Activated T-helper 1 cell treated with Interleukin-2 at 50 U/mL for 16 hours (primary cell): ENCODE data around the gene CASKIN1.

Experiments
- DNase-seq: peaks from one replicate; pipeline ENCODE4 v3.0.0-alpha.2; 2020; ENCODE audit warnings: low read depth

Gene CASKIN1

DNA sequence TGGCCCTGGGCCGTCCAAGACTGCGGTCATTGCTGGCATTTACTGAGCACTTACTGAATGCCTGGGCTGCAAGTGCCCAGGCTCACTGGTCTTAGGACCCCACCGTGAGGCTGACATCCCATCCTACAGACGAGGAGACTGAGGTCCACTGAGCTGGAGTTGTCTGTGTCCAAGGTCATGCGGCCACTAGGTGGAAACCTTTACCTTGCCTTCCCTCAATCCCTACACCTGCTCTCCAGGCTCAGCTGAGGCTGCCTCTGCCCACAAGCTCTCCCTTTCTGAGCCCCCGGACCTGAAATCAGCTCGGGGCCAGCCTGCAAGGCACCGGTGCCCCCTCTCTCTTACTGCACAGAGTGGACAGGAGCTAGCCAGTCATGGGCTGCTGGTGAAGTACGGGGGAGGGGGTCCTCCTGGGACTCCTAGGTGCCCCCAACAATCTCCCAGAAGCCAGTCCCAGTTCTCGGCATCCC lies 1.5 kb downstream of the CASKIN1 start:
- DNase-seq, result peak; percentile 24

- no peak for DNase-seq
Observed at GRCh38 chr16:2194166-2194834, 2.1 kb downstream of the CASKIN1 start.

- DNase-seq, result no peak
Observed at GRCh38 chr16:2191446-2191706, 5.0 kb downstream of the CASKIN1 start.

DNA sequence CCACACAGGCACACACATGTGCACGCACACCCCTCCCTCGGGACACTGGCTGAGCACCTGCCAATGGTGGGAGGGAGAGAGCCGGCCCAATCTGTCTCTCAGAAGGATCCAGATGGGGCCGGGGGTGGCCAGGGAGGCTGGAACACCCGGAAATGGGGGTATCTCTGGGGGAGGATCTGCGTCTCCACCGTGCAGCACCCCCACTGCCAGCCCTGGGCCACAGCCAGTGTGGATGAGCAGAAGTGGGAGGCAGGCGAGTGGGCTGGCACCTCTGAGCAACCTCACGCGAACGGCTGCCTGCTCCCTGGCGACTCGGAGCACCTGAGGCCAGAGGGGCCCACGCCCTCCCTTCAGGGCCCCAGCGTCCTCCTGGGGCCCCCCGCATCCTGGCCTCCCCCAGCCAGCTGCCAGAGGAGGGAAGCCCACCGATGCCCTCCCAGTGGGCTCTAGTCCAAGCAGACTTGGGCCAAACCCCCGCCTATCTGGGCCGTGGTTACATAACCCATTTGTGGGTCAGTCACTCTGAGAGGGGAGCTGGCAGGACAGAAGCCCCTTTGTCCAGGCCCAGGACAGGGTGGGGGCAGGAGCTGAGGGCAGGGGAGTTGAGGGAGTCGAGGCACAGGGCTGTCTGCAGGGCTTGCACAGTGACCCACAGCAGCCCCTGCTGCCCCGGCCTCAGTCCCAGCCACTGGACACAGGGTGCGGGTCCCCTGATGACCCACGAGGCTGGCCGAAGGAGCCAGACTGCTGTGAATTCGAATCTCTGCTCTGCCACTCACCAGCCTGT lies 5.6 kb downstream of the CASKIN1 start:
- no peak for DNase-seq

DNA sequence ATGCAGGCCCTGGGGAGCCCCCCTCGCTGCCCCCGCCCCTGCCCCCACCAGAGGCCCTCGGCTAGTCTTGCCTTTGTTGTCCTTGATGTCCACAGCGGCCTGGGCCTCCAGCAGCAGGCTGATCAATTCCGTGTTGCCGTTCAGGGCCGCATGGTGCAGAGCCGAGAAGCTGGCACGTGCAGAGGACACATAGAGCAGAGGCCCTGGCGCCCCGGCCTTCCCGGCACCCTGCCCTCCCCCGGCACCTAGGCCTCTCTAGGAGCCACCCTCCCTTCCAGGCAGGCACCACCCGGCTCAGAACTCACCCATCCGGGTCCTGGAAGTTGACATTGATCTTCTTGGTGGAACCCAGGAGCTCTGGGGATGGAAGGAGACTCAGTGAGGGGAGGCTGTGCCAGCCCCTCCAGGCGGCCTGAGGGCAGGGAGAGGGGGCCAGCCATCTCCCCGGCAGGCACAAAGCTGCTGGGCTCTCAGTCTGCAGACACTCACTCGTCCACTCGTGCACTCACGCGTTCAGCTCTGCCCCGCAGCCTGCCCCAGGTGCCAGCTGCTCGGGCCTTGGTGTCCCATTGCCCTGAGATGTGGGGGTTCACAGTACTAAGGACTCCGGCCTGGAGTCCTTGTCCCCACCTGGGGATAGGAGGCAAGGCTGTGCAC lies 6.3 kb downstream of the CASKIN1 start:
- DNase-seq, result no peak

GRCh38 chr16:2189252-2189893 lies 7.0 kb downstream of the CASKIN1 start:
- DNase-seq, result no peak

DNA sequence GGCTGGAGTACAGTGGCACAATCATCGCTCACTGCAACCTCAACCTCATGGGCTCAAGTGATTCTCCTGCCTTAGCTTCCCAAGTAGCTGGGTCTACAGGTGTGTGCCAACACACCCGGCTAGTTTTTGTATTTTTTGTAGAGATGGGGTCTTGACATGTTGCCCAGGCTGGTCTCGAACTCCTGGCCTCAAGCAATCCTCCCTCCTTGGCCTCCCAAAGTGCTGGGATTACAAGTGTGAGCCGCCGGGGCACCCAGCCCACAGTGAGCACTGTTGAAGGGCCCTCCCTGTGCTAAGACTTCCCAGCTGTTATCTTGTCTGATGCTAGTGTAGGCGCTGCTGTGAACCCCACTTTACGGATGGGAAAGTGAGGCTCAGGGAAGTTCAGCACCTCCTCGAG lies 8.0 kb downstream of the CASKIN1 start:
- no peak for DNase-seq

DNA sequence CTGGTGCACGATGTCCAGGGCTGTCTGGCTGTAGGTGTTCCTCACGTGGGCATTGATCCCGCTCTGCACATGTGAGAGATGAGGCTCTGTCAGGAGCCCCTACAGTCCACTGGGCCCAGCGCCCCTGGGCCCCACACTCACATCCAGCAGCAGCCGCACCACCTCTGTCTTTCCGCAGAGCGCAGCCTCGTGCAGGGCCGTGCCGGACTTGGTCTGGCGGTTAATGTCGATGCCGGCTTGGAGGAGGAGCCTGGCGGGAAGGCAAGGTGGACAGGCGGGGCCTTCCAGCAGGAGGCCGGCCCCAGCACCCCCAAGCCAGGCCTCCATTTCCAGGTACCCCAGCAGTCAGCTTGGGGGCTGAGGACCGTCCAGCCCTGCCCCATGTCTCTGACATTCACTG lies 9.2 kb downstream of the CASKIN1 start:
- no peak for DNase-seq

- no peak for DNase-seq
Observed at GRCh38 chr16:2186505-2186904, 9.9 kb downstream of the CASKIN1 start.

DNA sequence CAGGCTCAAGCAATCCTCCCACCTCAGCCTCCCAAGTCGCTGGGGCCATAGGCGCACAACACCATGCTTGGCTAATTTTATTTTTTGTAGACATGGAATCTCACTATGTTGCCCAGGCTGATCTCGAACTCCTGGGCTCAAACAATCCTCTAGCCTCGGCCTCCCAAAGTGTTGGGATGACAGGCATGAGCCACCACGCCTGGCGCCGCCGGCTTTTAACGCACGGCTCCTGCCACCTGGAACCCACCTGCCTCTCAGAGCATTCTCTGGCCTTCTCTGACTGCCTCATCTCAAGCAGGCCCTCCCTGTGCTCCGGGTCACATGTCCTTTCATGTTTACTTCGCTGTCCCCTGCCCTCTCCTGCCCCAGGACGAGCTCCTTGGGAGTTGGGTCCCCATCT lies 10.3 kb downstream of the CASKIN1 start:
- DNase-seq, result no peak

DNA sequence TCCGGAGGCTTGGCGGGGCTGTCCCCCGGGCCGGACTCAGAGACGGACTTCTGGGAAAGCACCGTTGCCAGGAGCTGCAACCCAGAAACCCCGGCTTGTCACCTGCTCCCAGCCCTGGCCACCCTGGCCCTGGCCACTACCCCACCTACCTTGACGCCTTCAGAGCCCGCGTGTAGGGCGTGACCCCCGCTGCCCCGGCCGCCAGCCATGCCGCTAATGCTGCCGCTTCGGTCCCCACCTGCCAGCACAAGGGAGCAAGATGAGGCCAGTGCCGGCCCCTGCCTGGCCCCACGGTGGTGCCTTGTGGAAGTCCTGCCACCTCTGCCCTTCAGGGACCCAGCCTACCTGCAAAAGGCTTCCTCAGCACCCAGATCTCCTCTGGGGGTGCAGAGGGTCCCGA lies 11.4 kb downstream of the CASKIN1 start:
- no peak for DNase-seq

GRCh38 chr16:2184346-2184745 lies 12.1 kb downstream of the CASKIN1 start:
- no peak for DNase-seq

DNA sequence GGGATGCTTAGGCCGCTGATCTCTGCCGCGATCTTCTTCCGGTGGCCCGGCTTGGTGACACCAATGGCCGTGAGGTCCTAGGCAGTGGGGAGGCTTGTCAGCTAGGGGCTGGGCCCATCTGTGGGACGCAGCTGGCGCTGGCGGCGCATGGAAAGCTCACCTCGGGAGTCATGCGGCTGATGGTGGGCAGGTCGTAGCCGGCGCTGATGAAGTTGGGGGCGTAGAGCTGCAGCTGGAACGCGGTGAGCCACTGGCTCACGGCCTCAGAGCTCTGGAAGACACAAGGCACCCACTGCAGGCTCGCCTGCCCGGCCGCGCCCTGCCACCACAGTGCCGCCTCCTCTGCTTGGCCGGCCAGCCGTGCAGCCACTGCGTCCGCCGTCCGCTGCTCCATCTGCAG lies 12.7 kb downstream of the CASKIN1 start:
- DNase-seq, result no peak

- DNase-seq, result no peak
Observed at GRCh38 chr16:2181952-2182351, 14.5 kb downstream of the CASKIN1 start.

- no peak for DNase-seq
Observed at GRCh38 chr16:2180962-2181923, 15.2 kb downstream of the CASKIN1 start.

GRCh38 chr16:2180461-2180860 lies 15.9 kb downstream of the CASKIN1 start:
- DNase-seq, result no peak

DNA sequence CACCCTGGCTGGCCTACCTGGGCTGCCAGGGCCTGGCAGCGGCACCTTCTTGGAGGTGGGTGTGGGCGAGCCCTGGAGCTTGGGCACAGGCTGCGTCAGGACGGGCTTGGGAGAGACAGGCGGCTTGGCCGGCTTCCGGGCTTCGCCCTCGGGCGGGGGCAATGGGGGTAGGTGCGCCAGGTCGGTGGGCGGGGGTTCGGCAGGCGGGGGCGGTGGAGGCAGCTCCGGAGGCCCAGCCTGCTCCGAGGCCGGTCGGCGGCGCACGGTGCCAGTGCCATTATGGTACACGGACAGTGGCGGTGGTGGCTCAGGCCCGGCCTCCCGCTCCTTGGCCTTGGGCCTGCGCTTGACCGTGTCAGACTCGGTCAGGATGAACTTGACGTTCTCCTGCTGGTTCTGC lies 16.8 kb downstream of the CASKIN1 start:
- no peak for DNase-seq

DNA sequence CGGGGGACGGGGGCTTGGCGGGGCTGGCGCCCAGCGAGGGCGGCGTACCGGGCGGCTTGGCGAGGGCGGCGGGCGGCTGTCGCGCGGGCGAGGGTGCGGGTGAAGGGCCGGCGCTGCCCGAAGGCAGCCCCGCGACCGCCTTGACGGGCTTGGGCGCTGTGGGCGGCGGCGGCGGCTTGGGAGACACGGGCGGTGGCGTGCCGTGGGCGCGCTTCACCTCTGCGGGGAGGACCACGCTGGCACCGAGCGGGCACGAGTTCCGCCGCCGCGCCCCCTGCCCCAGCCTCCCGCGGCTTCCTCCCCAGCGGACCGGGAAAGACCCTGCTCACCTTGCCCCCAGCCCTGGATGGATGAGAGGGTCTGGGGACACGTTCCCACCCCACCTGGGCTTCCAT lies 17.3 kb downstream of the CASKIN1 start:
- DNase-seq, result no peak

- DNase-seq, result peak; percentile 24
Observed at GRCh38 chr16:2178321-2179106, 17.9 kb downstream of the CASKIN1 start.

DNA sequence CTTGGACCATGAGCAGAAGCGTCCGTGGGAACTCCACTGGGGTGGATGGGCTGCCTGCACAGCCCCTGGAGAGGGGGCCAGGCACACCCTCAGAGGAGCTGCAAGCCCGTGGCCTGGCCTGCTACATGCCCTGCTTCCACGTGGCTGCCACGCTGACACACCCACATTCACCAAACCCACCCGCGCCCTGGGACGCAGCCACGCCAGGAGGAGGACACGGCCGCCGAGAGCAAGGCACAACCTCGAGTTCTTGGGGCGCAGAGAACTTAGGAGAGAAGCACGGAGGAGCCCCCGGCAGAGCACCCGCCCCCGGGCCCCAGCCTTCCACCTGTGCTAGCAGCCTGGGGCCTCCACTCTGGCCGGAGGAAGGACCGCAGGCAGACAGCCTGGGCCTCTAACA lies 18.8 kb downstream of the CASKIN1 start:
- DNase-seq, result no peak

DNA sequence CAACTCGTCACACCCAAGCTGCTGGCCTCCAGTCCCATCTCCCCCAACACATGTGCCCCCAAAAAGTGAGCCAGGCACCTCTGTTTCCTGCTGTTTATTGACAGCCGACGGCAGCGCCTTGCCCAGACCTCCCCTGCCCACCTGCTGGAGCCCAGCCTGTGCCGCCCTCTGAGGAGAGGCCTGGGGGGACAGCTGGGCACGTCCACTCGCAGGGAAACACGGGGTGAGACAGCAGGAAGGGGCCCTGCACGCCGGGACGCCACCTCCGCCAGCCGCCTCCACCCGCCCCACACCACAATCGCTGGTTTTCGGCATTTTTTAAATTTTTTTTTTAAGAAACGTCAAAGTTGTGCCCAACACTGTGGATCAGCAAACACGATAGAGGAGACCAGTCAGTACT lies 19.3 kb downstream of the CASKIN1 start:
- DNase-seq, result no peak
